Colonic mucosa (tissue), 4 donors: ENCODE results near the gene UCKL1. TPM values are rescaled to one million over a fixed set of nuclear protein-coding genes. Genes with fewer than 3 reads are reported as not detected.

Experiments
- DNase-seq: peaks from one replicate; pipeline ENCODE4 v3.0.0-alpha.2; 2020
- H3K27ac ChIP-seq: fragments of 200-600 bp; one replicate; pipeline ENCODE4 v1.8.0; 2021
- H3K27me3 ChIP-seq: fragments of 200-600 bp; one replicate; pipeline ENCODE4 v1.8.0; 2021
- H3K36me3 ChIP-seq: fragments of 200-600 bp; one replicate; pipeline ENCODE4 v1.8.0; 2021
- H3K4me1 ChIP-seq: fragments of 200-600 bp; one replicate; pipeline ENCODE4 v1.8.0; 2021; ENCODE audit warnings: mild to moderate bottlenecking
- H3K4me3 ChIP-seq: fragments of 200-600 bp; one replicate; pipeline ENCODE4 v1.8.0; 2021
- H3K9ac ChIP-seq, 2 donors: one replicate each; pipeline ENCODE4 v1.7.0; 2013; ENCODE audit warnings: control low read depth in 2 of 2, low read depth in 2 of 2, low read length in 2 of 2
- H3K9me3 ChIP-seq: fragments of 200-600 bp; one replicate; pipeline ENCODE4 v1.8.0; 2021
- CTCF ChIP-seq: fragments of 200-600 bp; IDR thresholded peaks from one replicate; pipeline ENCODE4 v1.8.0; 2022; ENCODE audit warnings: antibody characterized with exemption, mild to moderate bottlenecking
- intact Hi-C: fragments of 100-400 bp; cut with DNase I; formaldehyde crosslinking; loops from one replicate; pipeline ENCODE4 v1.14.1; 2022
- total RNA-seq, 2 donors: library from RNA; stranded (reverse); fragmentation: NEBNext Ultra II Directional in 1 of 2; extraction: Animal tissue kit (Norgen Biotek cat#: 25700) in 1 of 2; gene quantifications; one replicate each; pipeline ENCODE4 v1.2.1, GENCODE V29; 2021
- donor health status: healthy.
- donor health status: DM: no; HTN: no; CAD: no.
- donor health status: DM: no; HTN: no; CAD: no.

UCKL1 gene
- total RNA-seq, 2 donors from 2014 or later, result 33.6 to 49.5 TPM

GRCh38 chr20:63903796-63904561, 52.2 kb downstream of the UCKL1 start:
- H3K4me1 ChIP-seq, result peaks cover 14% of the 10 kb centered on the region

GRCh38 chr20:63900413-63900812, 55.8 kb downstream of the UCKL1 start:
- Histone ChIP-seq H3K9me3 (no peaks in the 10 kb centered on the region), H3K4me1 (peaks cover 12% of the 10 kb centered on the region), H3K27ac (no peak overlapping the region), H3K27me3 (no peaks in the 10 kb centered on the region), H3K36me3 (no peaks in the 10 kb centered on the region), H3K4me3 (no peak overlapping the region), H3K9ac (no peak overlapping the region)
- no peak for DNase-seq
- intact Hi-C loops, result no loop called here
- TF ChIP-seq CTCF, result no peak

More at GRCh38 chr20:63903796-63904561, 52.2 kb downstream of the UCKL1 start:
- no peak overlapping the region for H3K9ac ChIP-seq
- H3K36me3 ChIP-seq, result no peaks in the 10 kb centered on the region
- H3K27me3 ChIP-seq, result no peaks in the 10 kb centered on the region
- H3K4me3 ChIP-seq, result no peak overlapping the region
- H3K27ac ChIP-seq, result no peak overlapping the region
- intact Hi-C loops, result no loop called here
- no peak for TF ChIP-seq CTCF
- H3K9me3 ChIP-seq, result no peaks in the 10 kb centered on the region
- DNase-seq, result no peak

- no peak for TF ChIP-seq CTCF
- peaks cover 12% of the 10 kb centered on the region for H3K4me1 ChIP-seq
- no peaks in the 10 kb centered on the region for H3K27me3 ChIP-seq
- no peak overlapping the region for H3K27ac ChIP-seq
- intact Hi-C loops, result no loop called here
- H3K9me3 ChIP-seq, result no peaks in the 10 kb centered on the region
- no peak overlapping the region for H3K9ac ChIP-seq
- DNase-seq, result no peak
- H3K4me3 ChIP-seq, result no peak overlapping the region
- no peaks in the 10 kb centered on the region for H3K36me3 ChIP-seq
Measured at GRCh38 chr20:63898882-63899558, 57.2 kb downstream of the UCKL1 start.

- intact Hi-C loops, result no loop called here
- Histone ChIP-seq H3K4me3 (no peak overlapping the region), H3K4me1 (peaks cover 9% of the 10 kb centered on the region), H3K27ac (no peak overlapping the region), H3K27me3 (no peaks in the 10 kb centered on the region), H3K36me3 (no peaks in the 10 kb centered on the region), H3K9ac (no peak overlapping the region), H3K9me3 (no peaks in the 10 kb centered on the region)
- no peak for TF ChIP-seq CTCF
- DNase-seq, result no peak
Measured at GRCh38 chr20:63897978-63898561, 58.1 kb downstream of the UCKL1 start.

GRCh38 chr20:63896264-63897105, 59.7 kb downstream of the UCKL1 start:
- Histone ChIP-seq H3K27ac (peak overlapping the region; percentile 91), H3K4me3 (peak overlapping the region; percentile 56), H3K4me1 (peaks cover 9% of the 10 kb centered on the region), H3K27me3 (no peaks in the 10 kb centered on the region), H3K9ac (peak overlapping the region; percentile 70 to 82), H3K9me3 (no peaks in the 10 kb centered on the region), H3K36me3 (no peaks in the 10 kb centered on the region)
- intact Hi-C loops, result no loop called here
- DNase-seq, result peak; percentile 74
- no peak for TF ChIP-seq CTCF
